GM12878 (cell line): ENCODE measurements around the gene ANKRD55. TPM values are rescaled to one million over a fixed set of nuclear protein-coding genes. Genes with fewer than 3 reads are reported as not detected.
A peak's percentile ranks its signal among the peaks of the same experiment; 100 is the strongest.

Source experiments
- CREM ChIP-seq: IDR thresholded peaks from 2 replicates; pipeline ENCODE4 v1.6.1; 2014; ENCODE audit warnings: antibody characterized with exemption, low read depth
- HDGF ChIP-seq: fragments of 450-650 bp; IDR thresholded peaks from 2 replicates; pipeline ENCODE4 v1.6.1; 2016; ENCODE audit warnings: antibody characterized with exemption
- IRF4 ChIP-seq: IDR thresholded peaks from 2 replicates; pipeline ENCODE4 v1.6.1; 2011; ENCODE audit warnings: low read depth, low read length
- JUNB ChIP-seq: IDR thresholded peaks from 2 replicates; pipeline ENCODE4 v1.6.1; 2016; ENCODE audit warnings: antibody characterized with exemption, mild to moderate bottlenecking
- LARP7 ChIP-seq: fragments of 450-650 bp; IDR thresholded peaks from 2 replicates; pipeline ENCODE4 v1.6.1; 2017; ENCODE audit warnings: mild to moderate bottlenecking
- MEF2A ChIP-seq: IDR thresholded peaks from 2 replicates; pipeline ENCODE4 v1.6.1; 2011; ENCODE audit warnings: low read depth, mild to moderate bottlenecking, low read length, moderate library complexity; ENCODE audit not compliant: insufficient read depth
- NBN ChIP-seq: fragments of 450-650 bp; IDR thresholded peaks from 2 replicates; pipeline ENCODE4 v1.6.1; 2016
- NR2C2 ChIP-seq: IDR thresholded peaks from 2 replicates; pipeline ENCODE4 v1.6.1; 2011; ENCODE audit warnings: borderline replicate concordance, low read depth; ENCODE audit not compliant: control insufficient read depth, insufficient read length
- RCOR1 ChIP-seq: conservative IDR thresholded peaks from 2 replicates; pipeline ENCODE4 v1.6.1; 2012; ENCODE audit warnings: low read depth, low read length, improper control_type of control experiment
- SIN3A ChIP-seq: IDR thresholded peaks from 2 replicates; pipeline ENCODE4 v1.6.1; 2012; ENCODE audit warnings: low read depth, low read length, improper control_type of control experiment
- SIX5 ChIP-seq: IDR thresholded peaks from 2 replicates; pipeline ENCODE4 v1.6.1; 2011; ENCODE audit warnings: mild to moderate bottlenecking, low read depth, low read length, moderate library complexity; ENCODE audit not compliant: severe bottlenecking
- TAF1 ChIP-seq: IDR thresholded peaks from 2 replicates; pipeline ENCODE4 v1.6.1; 2011; ENCODE audit warnings: mild to moderate bottlenecking, low read depth, low read length, borderline replicate concordance
- TCF3 ChIP-seq: IDR thresholded peaks from 2 replicates; pipeline ENCODE4 v1.6.1; 2012; ENCODE audit warnings: low read depth, mild to moderate bottlenecking, low read length, borderline replicate concordance; ENCODE audit not compliant: insufficient read depth
- ZNF217 ChIP-seq: fragments of 450-650 bp; IDR thresholded peaks from 2 replicates; pipeline ENCODE4 v1.6.1; 2017; ENCODE audit warnings: antibody characterized with exemption, mild to moderate bottlenecking
- polyA plus RNA-seq, 11 experiments: library from polyadenylated mRNA; depleted of rRNA in 4 of 11; unstranded in 6 of 11; stranded (reverse) in 5 of 11; fragments of >200 nt; fragmentation: Nextera tagmentation in 4 of 11; fragmentation: Illumina TruSeq in 1 of 11; extraction: Ambion mirVana in 4 of 11; extraction: Trizol in 1 of 11; gene quantifications; 1 replicate in 1 of 11; 2 replicates in 10 of 11; pipeline versions ENCODE4 v1.2.1 to v1.2.3, GENCODE V29; 2011 to 2016; ENCODE audit warnings: inconsistent platforms in 2 of 11, missing spikeins in 2 of 11, low read depth in 1 of 11
- total RNA-seq, 4 experiments: library from RNA; depleted of rRNA in 3 of 4; stranded (reverse); fragments of >200 nt in 3 of 4; fragmentation: Illumina TruSeq in 1 of 4; extraction: Trizol in 1 of 4; gene quantifications; 2 replicates each; pipeline versions ENCODE4 v1.2.1 to v1.2.3, GENCODE V29; 2013 to 2021
- TF ChIP-seq, protein P1 (sequence below): fragments of 450-650 bp; formaldehyde crosslinking; IDR thresholded peaks from 2 replicates; pipeline ENCODE4 v1.4.0; 2022; ENCODE audit warnings: mild to moderate bottlenecking, moderate library complexity
- TF ChIP-seq, protein P2 (sequence below): fragments of 450-650 bp; IDR thresholded peaks from 2 replicates; pipeline ENCODE4 v1.6.1; 2017; ENCODE audit warnings: antibody characterized with exemption, mild to moderate bottlenecking, moderate library complexity
- TF ChIP-seq, protein P3 (sequence below), 3 experiments: IDR thresholded peaks in 2 of 3; conservative IDR thresholded peaks in 1 of 3; 2 replicates each; pipeline ENCODE4 v1.5.1; 2011; ENCODE audit warnings: low read depth in 3 of 3, low read length in 3 of 3, mild to moderate bottlenecking in 3 of 3, control low read depth in 2 of 3, moderate library complexity in 2 of 3, inconsistent platforms in 1 of 3, mixed read lengths in 1 of 3; ENCODE audit not compliant: control insufficient read depth in 2 of 3, insufficient read depth in 1 of 3; ENCODE audit errors: extremely low read depth in 1 of 3
- TF ChIP-seq, protein P4 (sequence below): IDR thresholded peaks from 2 replicates; pipeline ENCODE4 v1.6.1; 2012; ENCODE audit warnings: low read length, inconsistent platforms
- TF ChIP-seq, protein P5 (sequence below): fragments of 450-650 bp; IDR thresholded peaks from 2 replicates; pipeline ENCODE4 v1.6.1; 2018; ENCODE audit warnings: mild to moderate bottlenecking, low read depth, moderate library complexity; ENCODE audit not compliant: partially characterized antibody

ANKRD55 gene
- total and polyA plus RNA-seq, 10 of the 15 experiments (the other 5 are each of a cell fraction or from before 2014, with no cell fraction given): 0.04 TPM; not detected in 9

DNA sequence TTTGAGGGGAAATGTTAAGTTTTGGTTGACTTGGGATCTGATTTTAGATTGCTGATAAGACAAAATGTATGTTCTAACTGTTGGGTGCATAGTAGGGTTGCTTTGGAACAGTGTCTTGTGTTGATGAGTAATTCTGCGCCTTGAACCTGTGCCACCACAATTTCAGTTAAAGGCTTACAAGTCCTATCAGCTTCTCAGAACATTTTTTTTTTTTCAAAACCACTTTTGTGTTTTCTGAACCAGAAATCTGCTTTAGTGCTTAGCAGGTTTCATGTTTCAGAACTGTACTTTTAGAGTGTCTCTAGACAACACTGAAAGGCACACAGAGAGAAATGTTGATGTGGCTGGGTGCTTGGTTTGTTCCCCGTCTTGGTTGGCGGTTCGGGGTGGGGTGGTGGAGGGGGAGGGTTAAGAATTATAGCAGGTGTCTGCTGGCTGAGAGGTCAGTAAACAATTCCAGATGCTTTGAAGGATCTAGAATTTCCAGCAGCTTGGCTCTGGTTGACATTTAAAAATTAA lies 84.6 kb downstream of the ANKRD55 start (continued):
- TF ChIP-seq, protein P1, sequence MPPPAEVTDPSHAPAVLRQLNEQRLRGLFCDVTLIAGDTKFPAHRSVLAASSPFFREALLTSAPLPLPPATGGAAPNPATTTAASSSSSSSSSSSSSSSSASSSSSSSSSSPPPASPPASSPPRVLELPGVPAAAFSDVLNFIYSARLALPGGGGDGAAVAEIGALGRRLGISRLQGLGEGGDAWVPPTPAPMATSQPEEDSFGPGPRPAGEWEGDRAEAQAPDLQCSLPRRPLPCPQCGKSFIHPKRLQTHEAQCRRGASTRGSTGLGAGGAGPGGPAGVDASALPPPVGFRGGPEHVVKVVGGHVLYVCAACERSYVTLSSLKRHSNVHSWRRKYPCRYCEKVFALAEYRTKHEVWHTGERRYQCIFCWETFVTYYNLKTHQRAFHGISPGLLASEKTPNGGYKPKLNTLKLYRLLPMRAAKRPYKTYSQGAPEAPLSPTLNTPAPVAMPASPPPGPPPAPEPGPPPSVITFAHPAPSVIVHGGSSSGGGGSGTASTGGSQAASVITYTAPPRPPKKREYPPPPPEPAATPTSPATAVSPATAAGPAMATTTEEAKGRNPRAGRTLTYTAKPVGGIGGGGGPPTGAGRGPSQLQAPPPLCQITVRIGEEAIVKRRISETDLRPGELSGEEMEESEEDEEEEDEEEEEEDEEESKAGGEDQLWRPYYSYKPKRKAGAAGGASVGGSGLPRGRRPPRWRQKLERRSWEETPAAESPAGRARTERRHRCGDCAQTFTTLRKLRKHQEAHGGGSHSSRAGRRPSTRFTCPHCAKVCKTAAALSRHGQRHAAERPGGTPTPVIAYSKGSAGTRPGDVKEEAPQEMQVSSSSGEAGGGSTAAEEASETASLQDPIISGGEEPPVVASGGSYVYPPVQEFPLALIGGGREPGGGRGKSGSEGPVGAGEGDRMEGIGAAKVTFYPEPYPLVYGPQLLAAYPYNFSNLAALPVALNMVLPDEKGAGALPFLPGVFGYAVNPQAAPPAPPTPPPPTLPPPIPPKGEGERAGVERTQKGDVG (CRISPR knock-in tag): no peak
- TF ChIP-seq IRF4 (peak; percentile 79; the same call in 1 of the 2 replicates), LARP7 (no peak), JUNB (peak; percentile 47; the same call in 1 of the 2 replicates), TCF3 (no peak), TAF1 (no peak), CREM (no peak), ZNF217 (peak; percentile 99), SIX5 (no peak), RCOR1 (no peak), SIN3A (no peak), HDGF (no peak), MEF2A (0 out of 2 replicates have a peak, but pooled peaks have one; percentile 50), NBN (peak; percentile 92), NR2C2 (no peak)
- TF ChIP-seq, protein P2, sequence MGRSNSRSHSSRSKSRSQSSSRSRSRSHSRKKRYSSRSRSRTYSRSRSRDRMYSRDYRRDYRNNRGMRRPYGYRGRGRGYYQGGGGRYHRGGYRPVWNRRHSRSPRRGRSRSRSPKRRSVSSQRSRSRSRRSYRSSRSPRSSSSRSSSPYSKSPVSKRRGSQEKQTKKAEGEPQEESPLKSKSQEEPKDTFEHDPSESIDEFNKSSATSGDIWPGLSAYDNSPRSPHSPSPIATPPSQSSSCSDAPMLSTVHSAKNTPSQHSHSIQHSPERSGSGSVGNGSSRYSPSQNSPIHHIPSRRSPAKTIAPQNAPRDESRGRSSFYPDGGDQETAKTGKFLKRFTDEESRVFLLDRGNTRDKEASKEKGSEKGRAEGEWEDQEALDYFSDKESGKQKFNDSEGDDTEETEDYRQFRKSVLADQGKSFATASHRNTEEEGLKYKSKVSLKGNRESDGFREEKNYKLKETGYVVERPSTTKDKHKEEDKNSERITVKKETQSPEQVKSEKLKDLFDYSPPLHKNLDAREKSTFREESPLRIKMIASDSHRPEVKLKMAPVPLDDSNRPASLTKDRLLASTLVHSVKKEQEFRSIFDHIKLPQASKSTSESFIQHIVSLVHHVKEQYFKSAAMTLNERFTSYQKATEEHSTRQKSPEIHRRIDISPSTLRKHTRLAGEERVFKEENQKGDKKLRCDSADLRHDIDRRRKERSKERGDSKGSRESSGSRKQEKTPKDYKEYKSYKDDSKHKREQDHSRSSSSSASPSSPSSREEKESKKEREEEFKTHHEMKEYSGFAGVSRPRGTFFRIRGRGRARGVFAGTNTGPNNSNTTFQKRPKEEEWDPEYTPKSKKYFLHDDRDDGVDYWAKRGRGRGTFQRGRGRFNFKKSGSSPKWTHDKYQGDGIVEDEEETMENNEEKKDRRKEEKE: no peak
- TF ChIP-seq, protein P3, sequence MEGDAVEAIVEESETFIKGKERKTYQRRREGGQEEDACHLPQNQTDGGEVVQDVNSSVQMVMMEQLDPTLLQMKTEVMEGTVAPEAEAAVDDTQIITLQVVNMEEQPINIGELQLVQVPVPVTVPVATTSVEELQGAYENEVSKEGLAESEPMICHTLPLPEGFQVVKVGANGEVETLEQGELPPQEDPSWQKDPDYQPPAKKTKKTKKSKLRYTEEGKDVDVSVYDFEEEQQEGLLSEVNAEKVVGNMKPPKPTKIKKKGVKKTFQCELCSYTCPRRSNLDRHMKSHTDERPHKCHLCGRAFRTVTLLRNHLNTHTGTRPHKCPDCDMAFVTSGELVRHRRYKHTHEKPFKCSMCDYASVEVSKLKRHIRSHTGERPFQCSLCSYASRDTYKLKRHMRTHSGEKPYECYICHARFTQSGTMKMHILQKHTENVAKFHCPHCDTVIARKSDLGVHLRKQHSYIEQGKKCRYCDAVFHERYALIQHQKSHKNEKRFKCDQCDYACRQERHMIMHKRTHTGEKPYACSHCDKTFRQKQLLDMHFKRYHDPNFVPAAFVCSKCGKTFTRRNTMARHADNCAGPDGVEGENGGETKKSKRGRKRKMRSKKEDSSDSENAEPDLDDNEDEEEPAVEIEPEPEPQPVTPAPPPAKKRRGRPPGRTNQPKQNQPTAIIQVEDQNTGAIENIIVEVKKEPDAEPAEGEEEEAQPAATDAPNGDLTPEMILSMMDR (IDR thresholded peaks at IDR 0.05 in 2 of 3, conservative IDR thresholded peaks at IDR 0.05 in 1 of 3; ENCODE audit: control insufficient read depth in 2 of 3, extremely low read depth in 1 of 3, insufficient read depth in 1 of 3, low read depth in 3 of 3, low read length in 3 of 3): no peak
- TF ChIP-seq, protein P4, sequence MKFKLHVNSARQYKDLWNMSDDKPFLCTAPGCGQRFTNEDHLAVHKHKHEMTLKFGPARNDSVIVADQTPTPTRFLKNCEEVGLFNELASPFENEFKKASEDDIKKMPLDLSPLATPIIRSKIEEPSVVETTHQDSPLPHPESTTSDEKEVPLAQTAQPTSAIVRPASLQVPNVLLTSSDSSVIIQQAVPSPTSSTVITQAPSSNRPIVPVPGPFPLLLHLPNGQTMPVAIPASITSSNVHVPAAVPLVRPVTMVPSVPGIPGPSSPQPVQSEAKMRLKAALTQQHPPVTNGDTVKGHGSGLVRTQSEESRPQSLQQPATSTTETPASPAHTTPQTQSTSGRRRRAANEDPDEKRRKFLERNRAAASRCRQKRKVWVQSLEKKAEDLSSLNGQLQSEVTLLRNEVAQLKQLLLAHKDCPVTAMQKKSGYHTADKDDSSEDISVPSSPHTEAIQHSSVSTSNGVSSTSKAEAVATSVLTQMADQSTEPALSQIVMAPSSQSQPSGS: peak; percentile 75
- TF ChIP-seq, protein P5, sequence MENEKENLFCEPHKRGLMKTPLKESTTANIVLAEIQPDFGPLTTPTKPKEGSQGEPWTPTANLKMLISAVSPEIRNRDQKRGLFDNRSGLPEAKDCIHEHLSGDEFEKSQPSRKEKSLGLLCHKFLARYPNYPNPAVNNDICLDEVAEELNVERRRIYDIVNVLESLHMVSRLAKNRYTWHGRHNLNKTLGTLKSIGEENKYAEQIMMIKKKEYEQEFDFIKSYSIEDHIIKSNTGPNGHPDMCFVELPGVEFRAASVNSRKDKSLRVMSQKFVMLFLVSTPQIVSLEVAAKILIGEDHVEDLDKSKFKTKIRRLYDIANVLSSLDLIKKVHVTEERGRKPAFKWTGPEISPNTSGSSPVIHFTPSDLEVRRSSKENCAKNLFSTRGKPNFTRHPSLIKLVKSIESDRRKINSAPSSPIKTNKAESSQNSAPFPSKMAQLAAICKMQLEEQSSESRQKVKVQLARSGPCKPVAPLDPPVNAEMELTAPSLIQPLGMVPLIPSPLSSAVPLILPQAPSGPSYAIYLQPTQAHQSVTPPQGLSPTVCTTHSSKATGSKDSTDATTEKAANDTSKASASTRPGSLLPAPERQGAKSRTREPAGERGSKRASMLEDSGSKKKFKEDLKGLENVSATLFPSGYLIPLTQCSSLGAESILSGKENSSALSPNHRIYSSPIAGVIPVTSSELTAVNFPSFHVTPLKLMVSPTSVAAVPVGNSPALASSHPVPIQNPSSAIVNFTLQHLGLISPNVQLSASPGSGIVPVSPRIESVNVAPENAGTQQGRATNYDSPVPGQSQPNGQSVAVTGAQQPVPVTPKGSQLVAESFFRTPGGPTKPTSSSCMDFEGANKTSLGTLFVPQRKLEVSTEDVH: peak; percentile 57
